ENCODE measurements around the gene NDC80. TPM values are rescaled to one million over a fixed set of nuclear protein-coding genes. Genes with fewer than 3 reads are reported as not detected.

Gene NDC80
- total RNA-seq, 1 donor from 2014 or later, result not detected

DNA sequence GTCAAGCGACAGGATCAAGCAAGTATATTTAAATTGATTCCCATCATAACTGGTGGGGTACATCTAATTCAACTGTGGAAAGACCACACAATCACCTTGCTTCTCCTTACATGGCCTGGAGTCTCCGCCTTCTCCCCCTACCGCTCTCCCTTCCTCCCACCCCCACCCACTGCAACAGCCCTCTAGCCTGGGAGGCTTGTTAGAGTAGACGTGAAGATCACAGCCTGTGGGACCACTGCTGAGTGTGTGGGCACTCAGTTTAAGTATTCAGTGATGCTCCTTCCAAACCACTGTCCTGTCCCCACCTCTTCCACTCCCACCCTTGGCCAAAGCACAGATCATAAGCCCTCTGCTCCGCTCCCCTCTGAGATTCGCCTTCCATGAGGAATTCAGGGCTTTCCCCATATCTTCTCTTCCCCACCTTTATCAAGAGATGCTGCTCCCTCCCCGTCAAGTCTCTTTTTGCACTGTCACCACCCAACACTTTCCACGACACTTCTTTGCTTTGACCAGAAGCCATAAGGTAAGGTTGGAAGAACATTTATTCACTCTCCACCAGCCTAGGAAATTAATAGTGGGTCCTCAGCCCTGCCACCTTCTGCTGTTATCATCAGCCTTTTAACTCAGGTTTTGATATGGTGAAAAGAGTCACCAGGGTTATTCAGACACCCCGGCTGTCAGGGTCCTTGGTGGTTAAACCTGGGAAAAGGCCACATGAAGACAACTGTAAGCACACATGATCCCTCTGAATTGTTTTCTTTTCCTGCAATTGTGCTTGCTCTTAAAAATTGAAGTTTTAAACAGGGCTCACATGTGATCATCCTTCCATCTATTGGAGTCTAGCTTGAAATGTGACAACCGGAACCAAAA, 1.8 kb upstream of the NDC80 start:
- Histone ChIP-seq H3K27me3 (no peaks in the 10 kb centered on the region), H3K4me1 (peaks cover 0 to 5% of the 10 kb centered on the region in 2 donors), H3K9me3 (no peaks in the 10 kb centered on the region), H3K27ac (peak overlapping the region in 1 of 2 donors; percentile 97), H3K36me3 (peaks cover 0 to 4% of the 10 kb centered on the region in 2 donors), H3K4me3 (peak overlapping the region; percentile 65 to 66)
- no peak for DNase-seq (ENCODE audit: low spot score in 2 of 2)
- TF ChIP-seq, protein P1, sequence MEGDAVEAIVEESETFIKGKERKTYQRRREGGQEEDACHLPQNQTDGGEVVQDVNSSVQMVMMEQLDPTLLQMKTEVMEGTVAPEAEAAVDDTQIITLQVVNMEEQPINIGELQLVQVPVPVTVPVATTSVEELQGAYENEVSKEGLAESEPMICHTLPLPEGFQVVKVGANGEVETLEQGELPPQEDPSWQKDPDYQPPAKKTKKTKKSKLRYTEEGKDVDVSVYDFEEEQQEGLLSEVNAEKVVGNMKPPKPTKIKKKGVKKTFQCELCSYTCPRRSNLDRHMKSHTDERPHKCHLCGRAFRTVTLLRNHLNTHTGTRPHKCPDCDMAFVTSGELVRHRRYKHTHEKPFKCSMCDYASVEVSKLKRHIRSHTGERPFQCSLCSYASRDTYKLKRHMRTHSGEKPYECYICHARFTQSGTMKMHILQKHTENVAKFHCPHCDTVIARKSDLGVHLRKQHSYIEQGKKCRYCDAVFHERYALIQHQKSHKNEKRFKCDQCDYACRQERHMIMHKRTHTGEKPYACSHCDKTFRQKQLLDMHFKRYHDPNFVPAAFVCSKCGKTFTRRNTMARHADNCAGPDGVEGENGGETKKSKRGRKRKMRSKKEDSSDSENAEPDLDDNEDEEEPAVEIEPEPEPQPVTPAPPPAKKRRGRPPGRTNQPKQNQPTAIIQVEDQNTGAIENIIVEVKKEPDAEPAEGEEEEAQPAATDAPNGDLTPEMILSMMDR (IDR thresholded peaks at IDR 0.05), result no peak
- intact Hi-C loops (cut with DNase I), result no loop called here

DNA sequence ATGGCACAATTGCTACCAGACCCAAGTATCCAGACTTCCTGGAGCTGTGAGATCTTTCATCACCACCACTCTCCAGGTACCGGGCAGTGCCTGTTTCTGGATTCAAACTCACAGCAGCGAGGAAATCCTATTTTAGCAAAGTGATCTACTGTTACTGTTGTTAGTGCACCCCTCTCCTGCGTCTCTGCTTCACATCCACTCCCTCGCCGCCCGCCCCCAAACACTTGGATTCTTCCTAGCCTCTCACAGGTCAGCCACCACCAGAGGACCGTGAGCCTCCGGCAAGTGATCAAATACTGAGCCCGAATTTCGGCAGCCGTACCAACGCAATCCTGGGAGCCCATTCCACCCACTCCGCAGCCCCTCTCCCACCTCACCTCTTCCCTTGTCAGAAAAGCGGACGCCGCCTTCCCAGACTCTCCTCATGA, 571 bp upstream of the NDC80 start:
- Histone ChIP-seq H3K27ac (peak overlapping the region; percentile 97 to 99), H3K9me3 (no peaks in the 10 kb centered on the region), H3K4me1 (peaks cover 0 to 5% of the 10 kb centered on the region in 2 donors), H3K36me3 (peaks cover 0 to under 1% of the 10 kb centered on the region in 2 donors), H3K27me3 (no peaks in the 10 kb centered on the region), H3K4me3 (peak overlapping the region; percentile 65 to 66)
- intact Hi-C loops (cut with DNase I), result loop anchor here (1.0 kb wide), 1 partner anchor 85 kb away; the partner anchor contains the start of gene SMCHD1
- TF ChIP-seq, protein P1 (IDR thresholded peaks at IDR 0.05), result peak in 1 of 3 experiments; percentile 10
- DNase-seq (ENCODE audit: low spot score in 2 of 2), result peak; percentile 29 to 86

DNA sequence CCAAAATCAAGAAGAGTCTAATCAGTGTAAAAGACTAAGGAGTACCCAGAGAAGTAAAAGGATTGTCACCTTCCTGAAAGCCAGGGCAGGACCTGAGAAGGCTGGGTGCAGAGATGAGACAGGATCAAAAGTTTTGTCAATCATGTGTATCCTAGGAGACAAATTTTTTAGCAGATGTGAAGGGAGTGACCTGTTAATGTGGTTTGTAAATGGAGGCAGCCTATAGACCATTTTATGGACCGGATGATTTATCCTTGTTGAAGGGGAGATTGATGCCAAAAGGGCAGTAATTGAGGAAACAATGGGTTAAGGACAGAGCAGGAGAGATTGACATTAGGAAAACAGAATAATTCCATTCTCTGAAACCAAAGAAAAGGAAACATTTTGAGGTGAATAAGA, 813 bp downstream of the NDC80 start:
- no peak for DNase-seq (ENCODE audit: low spot score in 2 of 2)
- H3K36me3 ChIP-seq, result no peaks in the 10 kb centered on the region
- H3K4me1 ChIP-seq, result peaks cover 0 to 5% of the 10 kb centered on the region in 2 donors
- no peak overlapping the region for H3K27ac ChIP-seq
- H3K9me3 ChIP-seq, result no peaks in the 10 kb centered on the region
- TF ChIP-seq, protein P1 (IDR thresholded peaks at IDR 0.05), result no peak
- peak overlapping the region in 1 of 2 donors; percentile 66 for H3K4me3 ChIP-seq
- no peaks in the 10 kb centered on the region for H3K27me3 ChIP-seq
- intact Hi-C loops (cut with DNase I), result no loop called here

DNA sequence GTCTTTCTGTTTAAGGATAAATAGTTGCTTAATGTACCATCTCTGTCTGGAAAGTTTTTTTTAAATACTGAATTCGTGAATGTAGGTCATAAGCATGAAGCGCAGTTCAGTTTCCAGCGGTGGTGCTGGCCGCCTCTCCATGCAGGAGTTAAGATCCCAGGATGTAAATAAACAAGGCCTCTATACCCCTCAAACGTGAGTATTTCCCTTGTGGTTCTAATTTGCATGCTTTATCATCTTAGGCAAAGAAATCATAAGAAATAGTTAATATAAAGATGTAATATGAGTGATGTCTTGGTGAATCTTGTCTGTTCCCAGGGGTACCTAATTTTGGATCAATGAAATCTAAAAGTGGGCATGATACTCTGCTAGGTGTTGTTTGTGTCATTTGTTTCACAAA, 1.5 kb downstream of the NDC80 start:
- DNase-seq (ENCODE audit: low spot score in 2 of 2), result no peak
- Histone ChIP-seq H3K27ac (no peak overlapping the region), H3K4me3 (no peak overlapping the region), H3K9me3 (no peaks in the 10 kb centered on the region), H3K36me3 (no peaks in the 10 kb centered on the region), H3K4me1 (peaks cover 0 to 5% of the 10 kb centered on the region in 2 donors), H3K27me3 (no peaks in the 10 kb centered on the region)
- TF ChIP-seq, protein P1 (IDR thresholded peaks at IDR 0.05), result no peak
- intact Hi-C loops (cut with DNase I), result no loop called here

DNA sequence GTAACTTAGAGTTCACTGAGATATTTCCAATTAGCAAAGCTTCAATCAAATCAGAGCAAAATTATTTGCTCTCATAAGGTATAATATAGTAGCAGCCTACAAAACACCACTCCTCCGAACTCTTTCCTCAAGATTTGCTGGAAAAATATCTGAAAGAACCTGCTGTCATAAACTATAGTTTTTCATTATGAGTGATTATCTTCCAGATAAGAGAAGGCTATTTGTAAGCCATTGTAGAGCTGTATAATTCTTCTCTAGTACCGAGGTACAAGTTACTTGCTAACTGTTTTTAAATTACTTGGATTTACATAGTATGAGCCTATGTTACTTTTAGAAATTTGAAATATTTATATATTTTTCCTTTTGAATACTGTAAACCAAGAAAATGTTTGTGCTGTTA, 2.1 kb downstream of the NDC80 start:
- no peak overlapping the region for H3K27ac ChIP-seq
- no peak overlapping the region for H3K4me3 ChIP-seq
- intact Hi-C loops (cut with DNase I), result no loop called here
- no peak for DNase-seq (ENCODE audit: low spot score in 2 of 2)
- no peaks in the 10 kb centered on the region for H3K36me3 ChIP-seq
- H3K4me1 ChIP-seq, result peaks cover 0 to 5% of the 10 kb centered on the region in 2 donors
- TF ChIP-seq, protein P1 (IDR thresholded peaks at IDR 0.05), result no peak
- no peaks in the 10 kb centered on the region for H3K27me3 ChIP-seq
- no peaks in the 10 kb centered on the region for H3K9me3 ChIP-seq

Measured in ascending aorta (tissue), 2 donors.